CD4-positive, alpha-beta T cell treated with Interleukin-6 at 100 ng/mL for 8 hours (primary cell): Measurements from ENCODE around the gene TMEM107.
A peak's percentile ranks its signal among the peaks of the same experiment; 100 is the strongest.
"Not testable (repeated sequence)": the region's sequence is repeated elsewhere in the genome, so short reads cannot be mapped to it uniquely, and the experiment has no call there.

Experiments
- DNase-seq: peaks from one replicate; pipeline ENCODE4 v3.0.0-alpha.2; 2020; ENCODE audit warnings: mixed read lengths, low spot score

The TMEM107 gene

GRCh38 chr17:8189711-8190477, 13.7 kb upstream of the TMEM107 start, which contains the start of gene BORCS6:
TSS of gene BORCS6 (minus strand) at chr17:8190180. CDS start at chr17:8190140, 40 bp downstream.
- peak; percentile 97 for DNase-seq

- DNase-seq: peak; percentile 21
These were observed 13.0 kb upstream of the TMEM107 start for GRCh38 chr17:8189041-8189710.

- no peak for DNase-seq
These were observed 12.2 kb upstream of the TMEM107 start for GRCh38 chr17:8188263-8188839.

GRCh38 chr17:8187517-8188262, 11.5 kb upstream of the TMEM107 start:
- DNase-seq: peak; percentile 90

GRCh38 chr17:8186787-8187516, 10.8 kb upstream of the TMEM107 start:
- peak; percentile 91 for DNase-seq

- DNase-seq: no peak
These were observed 10.2 kb upstream of the TMEM107 start for GRCh38 chr17:8186446-8186786.

- peak; percentile 84 for DNase-seq
These were observed 9.6 kb upstream of the TMEM107 start for GRCh38 chr17:8185582-8186445.

GRCh38 chr17:8176998-8177731, 985 bp upstream of the TMEM107 start:
- no peak for DNase-seq

GRCh38 chr17:8175795-8176196, 384 bp downstream of the TMEM107 start:
- no peak for DNase-seq

GRCh38 chr17:8173871-8174322, 2.3 kb downstream of the TMEM107 start:
- no peak for DNase-seq

GRCh38 chr17:8173056-8173870, 2.9 kb downstream of the TMEM107 start:
- DNase-seq: peak; percentile 87

GRCh38 chr17:8170186-8170585, 6.0 kb downstream of the TMEM107 start:
- DNase-seq: not testable (repeated sequence)

GRCh38 chr17:8167526-8167925, 8.7 kb downstream of the TMEM107 start:
- DNase-seq: no peak

- DNase-seq: no peak
These were observed 9.4 kb downstream of the TMEM107 start for GRCh38 chr17:8166731-8167130.

- DNase-seq: no peak
These were observed 11.4 kb downstream of the TMEM107 start for GRCh38 chr17:8164815-8165131.

- peak; percentile 83 for DNase-seq
These were observed 12.0 kb downstream of the TMEM107 start for GRCh38 chr17:8163978-8164814.

- DNase-seq: no peak
These were observed 12.9 kb downstream of the TMEM107 start for GRCh38 chr17:8162997-8163977.
